ENCODE data around the gene ABHD17C. TPM values are rescaled to one million over a fixed set of nuclear protein-coding genes. Genes with fewer than 3 reads are reported as not detected.

ABHD17C gene
- total RNA-seq, 2 donors from 2014 or later: 92.1 to 152 TPM

DNA sequence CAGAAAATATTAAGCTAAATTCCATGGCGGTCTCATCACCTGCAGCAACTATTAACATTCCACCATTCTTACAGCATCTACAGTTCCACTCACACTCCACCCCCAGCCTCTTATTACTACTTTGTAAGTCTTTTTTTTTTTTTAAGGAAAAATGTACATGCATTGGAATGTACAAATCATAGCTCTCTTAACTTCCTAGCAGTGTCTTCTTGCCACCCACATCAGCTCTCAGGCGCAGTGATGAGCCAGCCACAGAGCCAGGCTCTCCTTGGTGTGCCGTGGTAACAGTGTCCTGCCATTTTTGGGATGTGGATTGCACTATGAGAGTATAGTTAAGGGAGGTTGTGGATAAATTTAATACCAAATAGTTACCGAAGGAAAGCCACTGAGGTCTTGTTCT is 17.8 kb downstream of the ABHD17C start:
- H3K36me3 ChIP-seq: no peaks in the 10 kb centered on the region
- H3K9ac ChIP-seq (ENCODE audit: low read depth in 2 of 2, low read length in 2 of 2): no peak overlapping the region
- intact Hi-C loops (cut with DNase I): no loop called here
- no peak overlapping the region for H3K4me3 ChIP-seq
- no peak overlapping the region for H3K27ac ChIP-seq
- H3K27me3 ChIP-seq: no peaks in the 10 kb centered on the region
- H3K4me1 ChIP-seq: no peaks in the 10 kb centered on the region
- TF ChIP-seq, protein P1, sequence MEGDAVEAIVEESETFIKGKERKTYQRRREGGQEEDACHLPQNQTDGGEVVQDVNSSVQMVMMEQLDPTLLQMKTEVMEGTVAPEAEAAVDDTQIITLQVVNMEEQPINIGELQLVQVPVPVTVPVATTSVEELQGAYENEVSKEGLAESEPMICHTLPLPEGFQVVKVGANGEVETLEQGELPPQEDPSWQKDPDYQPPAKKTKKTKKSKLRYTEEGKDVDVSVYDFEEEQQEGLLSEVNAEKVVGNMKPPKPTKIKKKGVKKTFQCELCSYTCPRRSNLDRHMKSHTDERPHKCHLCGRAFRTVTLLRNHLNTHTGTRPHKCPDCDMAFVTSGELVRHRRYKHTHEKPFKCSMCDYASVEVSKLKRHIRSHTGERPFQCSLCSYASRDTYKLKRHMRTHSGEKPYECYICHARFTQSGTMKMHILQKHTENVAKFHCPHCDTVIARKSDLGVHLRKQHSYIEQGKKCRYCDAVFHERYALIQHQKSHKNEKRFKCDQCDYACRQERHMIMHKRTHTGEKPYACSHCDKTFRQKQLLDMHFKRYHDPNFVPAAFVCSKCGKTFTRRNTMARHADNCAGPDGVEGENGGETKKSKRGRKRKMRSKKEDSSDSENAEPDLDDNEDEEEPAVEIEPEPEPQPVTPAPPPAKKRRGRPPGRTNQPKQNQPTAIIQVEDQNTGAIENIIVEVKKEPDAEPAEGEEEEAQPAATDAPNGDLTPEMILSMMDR (IDR thresholded peaks at IDR 0.05): no peak
- no peak for DNase-seq
- no peaks in the 10 kb centered on the region for H3K9me3 ChIP-seq

DNA sequence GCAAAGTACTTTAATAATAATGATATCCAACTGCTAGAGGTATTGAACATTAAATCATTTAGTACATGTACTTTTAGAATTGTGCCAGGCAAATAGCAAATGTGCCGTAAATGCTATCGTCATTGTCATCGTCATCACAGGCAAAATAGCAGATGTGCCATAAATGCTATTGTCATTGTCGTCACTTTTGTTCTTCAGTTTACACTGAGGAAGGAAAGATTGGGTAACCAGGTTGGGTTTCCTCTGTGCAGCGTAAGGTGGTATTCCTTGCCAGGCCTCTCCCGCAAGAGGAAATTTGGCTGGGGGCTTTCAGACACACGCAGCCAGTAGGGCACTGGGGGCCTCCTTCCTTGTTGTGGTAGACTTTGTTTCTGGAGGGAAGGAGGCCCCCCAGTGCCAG is 26.4 kb downstream of the ABHD17C start:
- intact Hi-C loops (cut with DNase I): no loop called here
- no peak for DNase-seq
- Histone ChIP-seq H3K27me3 (no peaks in the 10 kb centered on the region), H3K27ac (no peak overlapping the region), H3K9me3 (no peaks in the 10 kb centered on the region), H3K9ac (ENCODE audit: low read depth in 2 of 2, low read length in 2 of 2) (no peak overlapping the region), H3K4me3 (no peak overlapping the region), H3K36me3 (no peaks in the 10 kb centered on the region), H3K4me1 (no peaks in the 10 kb centered on the region)
- TF ChIP-seq, protein P1 (IDR thresholded peaks at IDR 0.05): no peak

DNA sequence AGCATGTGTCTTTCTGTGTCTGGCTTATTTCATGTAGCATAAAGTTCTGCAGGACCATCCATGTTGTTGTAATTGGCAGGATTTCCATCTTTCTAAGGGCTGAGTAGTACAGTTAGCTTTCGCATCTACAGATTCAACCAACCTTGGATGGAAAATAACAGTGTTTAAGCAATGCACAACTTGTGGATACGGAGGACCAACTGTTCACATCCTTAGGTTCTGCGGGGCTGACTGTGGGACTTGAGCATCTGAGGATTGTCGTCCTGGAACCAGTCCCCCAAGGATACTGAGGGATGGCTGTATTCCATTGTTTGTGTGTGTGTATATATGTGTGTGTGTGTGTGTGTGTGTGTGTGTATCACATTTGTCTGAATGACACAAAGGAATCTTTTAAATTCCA is 27.7 kb downstream of the ABHD17C start:
- Histone ChIP-seq H3K27ac (no peak overlapping the region), H3K4me3 (no peak overlapping the region), H3K36me3 (no peaks in the 10 kb centered on the region), H3K9me3 (no peaks in the 10 kb centered on the region), H3K9ac (ENCODE audit: low read depth in 2 of 2, low read length in 2 of 2) (no peak overlapping the region), H3K4me1 (no peaks in the 10 kb centered on the region), H3K27me3 (no peaks in the 10 kb centered on the region)
- TF ChIP-seq, protein P1 (IDR thresholded peaks at IDR 0.05): no peak
- no peak for DNase-seq
- intact Hi-C loops (cut with DNase I): no loop called here

DNA sequence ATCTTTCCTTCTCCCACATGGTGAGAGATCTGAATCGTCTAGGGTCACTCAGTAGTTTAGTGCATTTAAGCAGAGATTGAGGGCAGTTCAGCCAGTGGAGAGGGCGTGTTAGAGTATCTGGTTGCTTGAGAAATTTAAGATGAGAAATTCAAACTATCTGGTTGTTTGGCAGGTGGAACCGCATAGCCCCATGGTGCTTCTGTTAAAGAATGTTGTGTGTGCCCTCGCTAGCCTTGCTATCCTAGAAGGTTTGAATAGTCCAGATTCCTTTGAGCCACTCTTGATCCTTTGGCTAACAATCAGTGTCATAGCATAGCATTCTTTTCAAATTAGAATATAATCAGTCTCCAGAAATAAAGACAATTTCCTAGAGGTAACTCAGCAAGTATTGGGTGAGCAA is 32.1 kb downstream of the ABHD17C start:
- Histone ChIP-seq H3K27ac (no peak overlapping the region), H3K9ac (ENCODE audit: low read depth in 2 of 2, low read length in 2 of 2) (no peak overlapping the region)
- intact Hi-C loops (cut with DNase I): no loop called here

DNA sequence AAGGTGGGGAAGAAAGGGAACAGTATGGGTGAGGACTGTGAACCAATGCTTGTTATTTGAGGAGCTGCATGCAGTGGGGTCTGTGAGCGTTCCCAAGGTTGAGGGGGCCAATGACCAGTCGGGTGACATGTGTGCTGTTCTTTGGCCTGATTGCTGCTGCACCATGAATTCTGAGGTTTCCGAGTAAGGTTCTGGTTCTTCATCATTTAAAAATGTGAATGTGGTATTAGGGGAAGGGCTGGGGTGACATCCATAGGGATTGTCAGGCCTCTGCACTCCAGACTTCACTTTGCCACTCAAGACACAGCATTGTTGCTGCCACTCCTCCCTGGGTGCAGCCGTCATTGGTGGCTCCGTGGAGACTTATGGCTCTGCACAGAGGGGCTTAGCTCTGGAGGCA is 32.5 kb downstream of the ABHD17C start:
- Histone ChIP-seq H3K27ac (no peak overlapping the region), H3K4me1 (no peaks in the 10 kb centered on the region), H3K36me3 (no peaks in the 10 kb centered on the region), H3K27me3 (no peaks in the 10 kb centered on the region), H3K4me3 (no peak overlapping the region), H3K9me3 (no peaks in the 10 kb centered on the region), H3K9ac (ENCODE audit: low read depth in 2 of 2, low read length in 2 of 2) (no peak overlapping the region)
- intact Hi-C loops (cut with DNase I): no loop called here
- DNase-seq: no peak
- TF ChIP-seq, protein P1 (IDR thresholded peaks at IDR 0.05): no peak

More for the DNA sequence above, 32.1 kb downstream of the ABHD17C start:
- DNase-seq: no peak
- Histone ChIP-seq H3K4me3 (no peak overlapping the region), H3K27me3 (no peaks in the 10 kb centered on the region), H3K4me1 (no peaks in the 10 kb centered on the region), H3K36me3 (no peaks in the 10 kb centered on the region), H3K9me3 (no peaks in the 10 kb centered on the region)
- TF ChIP-seq, protein P1 (IDR thresholded peaks at IDR 0.05): no peak

DNA sequence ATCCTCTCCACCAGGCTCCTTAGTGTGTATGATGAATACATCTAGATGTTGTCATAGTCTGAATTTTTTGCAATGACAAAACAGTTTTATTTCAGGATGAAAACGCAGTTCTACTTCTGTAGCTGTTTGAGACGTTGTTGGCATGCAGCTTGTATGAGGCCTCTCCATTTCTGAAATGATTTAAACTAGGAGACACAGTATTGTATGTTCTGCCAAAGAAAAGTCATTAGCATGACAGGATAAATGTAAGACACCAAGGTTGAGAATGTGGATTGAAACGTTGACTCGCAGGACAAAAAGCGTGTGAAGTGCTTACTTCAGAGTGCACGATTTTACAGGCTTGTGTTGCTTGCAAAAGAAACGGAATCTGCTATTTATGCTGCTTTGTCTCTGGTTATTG is 35.3 kb downstream of the ABHD17C start:
- TF ChIP-seq, protein P1 (IDR thresholded peaks at IDR 0.05): no peak
- H3K27ac ChIP-seq: no peak overlapping the region
- no peaks in the 10 kb centered on the region for H3K4me1 ChIP-seq

More for the DNA sequence above, 35.3 kb downstream of the ABHD17C start:
- H3K9me3 ChIP-seq: no peaks in the 10 kb centered on the region
- no peak overlapping the region for H3K9ac ChIP-seq (ENCODE audit: low read depth in 2 of 2, low read length in 2 of 2)
- H3K36me3 ChIP-seq: no peaks in the 10 kb centered on the region
- DNase-seq: no peak
- no peaks in the 10 kb centered on the region for H3K27me3 ChIP-seq
- no peak overlapping the region for H3K4me3 ChIP-seq
- intact Hi-C loops (cut with DNase I): no loop called here

Data from colonic mucosa (tissue), 4 donors.